ENCODE results near the gene SYTL4.
"Not testable (repeated sequence)": the region's sequence is repeated elsewhere in the genome, so short reads cannot be mapped to it uniquely, and the experiment has no call there.

Gene SYTL4

GRCh38 chrX:100731441-100732281 lies at the start of gene SYTL4:
Gene SYTL4, minus strand, starts transcription at chrX:100732121. Its CDS starts 30,084 bp downstream, at chrX:100702037.
- peak within 1 kb of the TSS; percentile 75 for H3K4me3 ChIP-seq (ENCODE audit: low read depth, low read length)
- no peak for DNase-seq (ENCODE audit: low read depth)
- TF ChIP-seq, protein P1, sequence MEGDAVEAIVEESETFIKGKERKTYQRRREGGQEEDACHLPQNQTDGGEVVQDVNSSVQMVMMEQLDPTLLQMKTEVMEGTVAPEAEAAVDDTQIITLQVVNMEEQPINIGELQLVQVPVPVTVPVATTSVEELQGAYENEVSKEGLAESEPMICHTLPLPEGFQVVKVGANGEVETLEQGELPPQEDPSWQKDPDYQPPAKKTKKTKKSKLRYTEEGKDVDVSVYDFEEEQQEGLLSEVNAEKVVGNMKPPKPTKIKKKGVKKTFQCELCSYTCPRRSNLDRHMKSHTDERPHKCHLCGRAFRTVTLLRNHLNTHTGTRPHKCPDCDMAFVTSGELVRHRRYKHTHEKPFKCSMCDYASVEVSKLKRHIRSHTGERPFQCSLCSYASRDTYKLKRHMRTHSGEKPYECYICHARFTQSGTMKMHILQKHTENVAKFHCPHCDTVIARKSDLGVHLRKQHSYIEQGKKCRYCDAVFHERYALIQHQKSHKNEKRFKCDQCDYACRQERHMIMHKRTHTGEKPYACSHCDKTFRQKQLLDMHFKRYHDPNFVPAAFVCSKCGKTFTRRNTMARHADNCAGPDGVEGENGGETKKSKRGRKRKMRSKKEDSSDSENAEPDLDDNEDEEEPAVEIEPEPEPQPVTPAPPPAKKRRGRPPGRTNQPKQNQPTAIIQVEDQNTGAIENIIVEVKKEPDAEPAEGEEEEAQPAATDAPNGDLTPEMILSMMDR (IDR thresholded peaks at IDR 0.05; ENCODE audit: control insufficient read depth, extremely low read depth, insufficient read depth), result no peak

DNA sequence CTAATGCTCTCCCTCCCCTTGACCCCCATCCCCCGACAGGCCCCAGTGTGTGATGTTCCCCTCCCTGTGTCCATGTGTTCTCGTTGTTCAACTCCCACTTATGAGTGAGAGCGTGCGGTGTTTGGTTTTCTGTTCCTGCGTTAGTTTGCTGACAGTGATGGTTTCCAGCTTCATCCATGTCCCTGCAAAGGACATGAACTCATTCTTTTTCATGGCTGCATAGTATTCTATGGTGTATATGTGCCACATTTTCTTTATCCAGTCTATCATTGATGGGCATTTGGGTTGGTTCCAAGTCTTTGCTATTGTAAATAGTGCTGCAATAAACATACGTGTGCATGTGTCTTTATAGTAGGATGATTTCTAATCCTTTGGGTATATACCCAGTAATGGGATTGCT lies 37.5 kb upstream of the SYTL4 start:
- not testable (repeated sequence) for H3K4me3 ChIP-seq (ENCODE audit: low read depth, low read length); DNase-seq (ENCODE audit: low read depth)

DNA sequence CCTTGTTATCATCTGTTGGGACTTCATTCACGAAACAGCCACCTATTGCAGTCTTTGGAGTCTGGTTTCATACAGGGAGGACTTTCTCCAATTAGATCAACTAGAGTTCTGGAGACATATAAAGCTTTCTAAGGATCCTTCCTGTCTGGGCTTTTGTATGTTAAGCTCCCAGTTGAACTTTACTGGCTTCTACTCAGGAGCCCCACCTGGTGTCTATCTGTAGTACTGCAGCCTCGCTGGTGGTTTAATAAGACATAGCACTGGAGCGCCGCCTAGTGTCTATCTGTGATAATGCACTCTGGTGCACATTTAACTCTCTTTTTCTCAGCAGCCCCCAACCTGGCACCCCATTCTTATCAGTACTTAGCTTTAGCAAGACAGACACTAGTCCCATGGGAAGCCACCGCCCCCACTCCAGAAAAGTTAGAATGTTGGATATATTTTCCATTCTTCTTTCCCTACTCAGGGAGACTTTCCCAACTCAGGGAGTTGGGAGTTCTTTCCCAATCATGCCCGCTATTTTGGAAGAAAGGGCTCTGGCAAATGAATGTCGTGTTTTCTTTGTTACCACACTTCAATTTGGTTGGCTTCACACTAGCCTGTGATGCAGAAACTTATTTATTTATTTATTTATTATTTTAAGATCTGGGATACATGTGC lies 36.9 kb upstream of the SYTL4 start:
- TF ChIP-seq, protein P1 (IDR thresholded peaks at IDR 0.05; ENCODE audit: control insufficient read depth, extremely low read depth, insufficient read depth), result peak; percentile 95
- H3K4me3 ChIP-seq (ENCODE audit: low read depth, low read length), result no peak overlapping the region
- DNase-seq (ENCODE audit: low read depth), result peak; percentile 21

DNA sequence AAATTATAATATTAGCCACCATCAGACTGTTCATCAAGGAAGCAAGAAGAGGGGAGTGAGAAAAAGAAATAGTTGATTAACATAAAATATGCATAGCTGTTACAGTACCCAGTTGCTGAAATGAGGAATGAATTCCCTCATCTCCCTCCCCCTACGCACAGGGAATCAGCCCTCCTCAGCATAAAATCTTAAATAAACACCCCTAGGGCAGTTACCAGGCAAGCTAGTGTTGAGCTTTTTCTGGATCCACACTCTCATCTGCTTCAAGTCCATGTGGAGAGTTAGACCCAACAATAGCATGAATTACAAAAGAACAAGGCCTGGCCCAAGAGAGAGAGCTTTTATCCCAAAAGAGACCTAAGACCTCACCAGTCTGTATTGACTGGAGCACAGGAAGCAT lies 19.0 kb upstream of the SYTL4 start:
- TF ChIP-seq, protein P1 (IDR thresholded peaks at IDR 0.05; ENCODE audit: control insufficient read depth, extremely low read depth, insufficient read depth), result no peak

DNA sequence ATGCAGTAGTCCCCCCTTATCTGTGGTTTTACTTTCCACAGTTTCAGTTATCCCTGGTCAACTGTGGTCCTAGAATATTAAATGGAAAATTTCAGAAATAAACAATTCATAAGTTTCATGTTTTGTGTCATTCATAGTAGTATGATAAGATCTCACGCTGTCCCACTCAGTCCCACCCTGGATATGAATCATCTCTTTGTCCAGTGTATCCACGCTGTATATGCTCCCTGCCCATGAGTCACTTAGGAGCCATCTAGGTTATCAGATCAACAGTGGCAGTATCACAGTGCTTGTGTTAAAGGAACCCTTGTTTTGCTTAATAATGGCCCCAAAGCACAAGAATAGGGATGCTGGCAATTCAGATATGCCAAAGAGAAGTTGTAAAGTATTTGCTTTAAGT lies 16.2 kb upstream of the SYTL4 start:
- no peak for DNase-seq (ENCODE audit: low read depth)

More for the DNA sequence above, 19.0 kb upstream of the SYTL4 start:
- peak; percentile 6 for DNase-seq (ENCODE audit: low read depth)
- H3K4me3 ChIP-seq (ENCODE audit: low read depth, low read length), result no peak overlapping the region

DNA sequence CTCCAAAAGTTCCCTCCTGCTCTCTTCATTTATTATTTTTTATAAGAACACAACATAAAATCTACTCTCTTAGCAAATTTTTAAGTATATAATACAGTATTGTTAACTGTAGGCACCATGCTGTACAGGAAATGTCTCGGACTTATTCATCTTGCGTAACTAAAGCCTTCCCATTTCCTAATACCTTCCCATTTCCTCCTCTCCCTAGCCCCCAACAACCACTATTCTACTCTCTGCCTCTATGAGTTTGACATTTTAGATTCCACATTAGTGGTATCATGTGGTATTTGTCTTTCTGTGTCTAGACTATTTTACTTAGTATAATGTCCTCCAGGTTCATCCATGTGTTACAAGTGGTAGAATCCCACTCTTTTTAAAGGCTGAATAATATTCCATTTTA lies 15.8 kb upstream of the SYTL4 start:
- no peak for DNase-seq (ENCODE audit: low read depth)
- TF ChIP-seq, protein P1 (IDR thresholded peaks at IDR 0.05; ENCODE audit: control insufficient read depth, extremely low read depth, insufficient read depth), result no peak
- no peak overlapping the region for H3K4me3 ChIP-seq (ENCODE audit: low read depth, low read length)

More for the DNA sequence above, 16.2 kb upstream of the SYTL4 start:
- TF ChIP-seq, protein P1 (IDR thresholded peaks at IDR 0.05; ENCODE audit: control insufficient read depth, extremely low read depth, insufficient read depth), result no peak
- H3K4me3 ChIP-seq (ENCODE audit: low read depth, low read length), result no peak overlapping the region

DNA sequence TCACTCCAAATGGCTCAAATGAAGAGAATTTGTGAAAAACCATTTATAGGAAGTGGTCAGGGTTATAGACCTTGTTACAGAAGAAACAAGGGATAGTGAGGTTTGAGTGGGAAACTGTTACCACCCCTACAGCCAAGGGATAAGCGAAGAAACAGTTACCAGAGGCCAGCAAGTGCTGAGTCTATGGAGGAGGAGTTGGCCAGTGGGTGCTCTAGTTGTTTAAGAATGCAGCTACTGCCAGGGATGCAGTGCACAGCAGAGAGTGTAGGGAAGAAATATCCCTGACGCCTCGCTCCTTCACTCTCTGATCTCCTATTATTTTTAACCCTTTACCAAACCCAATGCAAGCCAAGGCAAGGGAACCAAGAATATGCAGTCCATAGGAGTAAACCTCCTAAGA lies 15.2 kb upstream of the SYTL4 start:
- TF ChIP-seq, protein P1 (IDR thresholded peaks at IDR 0.05; ENCODE audit: control insufficient read depth, extremely low read depth, insufficient read depth), result no peak
- no peak for DNase-seq (ENCODE audit: low read depth)

More for the DNA sequence above, 15.2 kb upstream of the SYTL4 start:
- no peak overlapping the region for H3K4me3 ChIP-seq (ENCODE audit: low read depth, low read length)
